PC-3 (cell line): ENCODE data around the gene LNPEP. TPM values are rescaled to one million over a fixed set of nuclear protein-coding genes. Genes with fewer than 3 reads are reported as not detected.

Experiments
- ATAC-seq: fragments of 200-7000 bp; cut with Tn5 transposase; 2 replicates; pipeline ENCODE4 v1.9.1; 2020; ENCODE audit warnings: mild to moderate bottlenecking, moderate library complexity
- BruUV-seq: library from RNA; stranded (reverse); fragments of 400-500 nt; replicated peaks from 2 replicates; lab custom pipeline; 2021; lab: Mats Ljungman, UMichigan
- CTCF ChIA-PET: fragments of 300-600 bp; sonication (Branson Sonifier 250); formaldehyde crosslinking; loops from one replicate; lab custom pipeline; 2022; ENCODE audit warnings: antibody characterized with exemption; lab: Charles Lee
- POLR2A ChIA-PET: fragments of 300-600 bp; sonication (Branson Sonifier 250); formaldehyde crosslinking; loops from one replicate; lab custom pipeline; 2022; ENCODE audit warnings: antibody characterized with exemption; ENCODE audit not compliant: unreplicated experiment; lab: Charles Lee
- DNase-seq: peaks from one replicate; pipeline ENCODE4 v3.0.0-alpha.2; 2015
- H2AFZ ChIP-seq: fragments of 300-600 bp; sonication (generic); 2 replicates; pipeline ENCODE4 v1.6.0; 2016; ENCODE audit warnings: antibody characterized with exemption, low read length
- H3F3A ChIP-seq: fragments of 300-600 bp; sonication (generic); one replicate; pipeline ENCODE4 v1.6.0; 2017; ENCODE audit warnings: antibody characterized with exemption, low read length, control low read depth, mild to moderate bottlenecking; ENCODE audit not compliant: unreplicated experiment
- H3K27ac ChIP-seq: fragments of 300-600 bp; sonication (generic); 2 replicates; pipeline ENCODE4 v1.5.1; 2016; ENCODE audit warnings: mild to moderate bottlenecking, low read length
- H3K27me3 ChIP-seq: fragments of 300-600 bp; sonication (generic); 2 replicates; pipeline ENCODE4 v1.6.1; 2016; ENCODE audit warnings: low read length, mixed read lengths
- H3K36me3 ChIP-seq: fragments of 300-600 bp; sonication (generic); 2 replicates; pipeline ENCODE4 v1.6.1; 2016; ENCODE audit warnings: low read depth, mixed run types, low read length, mixed read lengths
- H3K4me1 ChIP-seq: fragments of 300-600 bp; sonication (generic); 2 replicates; pipeline ENCODE4 v1.5.1; 2016; ENCODE audit warnings: low read length; ENCODE audit not compliant: insufficient read depth
- H3K4me2 ChIP-seq: fragments of 300-600 bp; sonication (generic); 2 replicates; pipeline ENCODE4 v1.6.0; 2016; ENCODE audit warnings: low read length
- H3K4me3 ChIP-seq: fragments of 300-600 bp; sonication (generic); 2 replicates; pipeline ENCODE4 v1.5.1; 2016; ENCODE audit warnings: mild to moderate bottlenecking, low read length, mixed read lengths
- H3K79me2 ChIP-seq: fragments of 300-600 bp; sonication (generic); 2 replicates; pipeline ENCODE4 v1.6.1; 2017; ENCODE audit warnings: low read length, mixed read lengths
- H3K9ac ChIP-seq: fragments of 300-600 bp; sonication (generic); 2 replicates; pipeline ENCODE4 v1.6.0; 2016; ENCODE audit warnings: mild to moderate bottlenecking, low read length
- H3K9me2 ChIP-seq: fragments of 300-600 bp; sonication (generic); replicated peaks from 2 replicates; pipeline ENCODE4 v1.6.1; 2016; ENCODE audit warnings: mixed run types, low read length, mixed read lengths
- H3K9me3 ChIP-seq: fragments of 300-600 bp; sonication (generic); 2 replicates; pipeline ENCODE4 v1.6.1; 2016; ENCODE audit warnings: low read length, mixed read lengths
- H4K20me1 ChIP-seq: fragments of 300-600 bp; sonication (generic); 2 replicates; pipeline ENCODE4 v1.6.1; 2016; ENCODE audit warnings: low read length, mixed read lengths
- CTCF ChIP-seq: fragments of 300-600 bp; sonication (generic); conservative IDR thresholded peaks from 2 replicates; pipeline ENCODE4 v1.5.1; 2017; ENCODE audit warnings: antibody characterized with exemption, low read depth, mild to moderate bottlenecking, low read length
- EZH2 ChIP-seq: fragments of 300-600 bp; sonication (generic); IDR thresholded peaks from one replicate; pipeline ENCODE4 v1.6.1; 2017; ENCODE audit warnings: antibody characterized with exemption, mild to moderate bottlenecking, low read length; ENCODE audit not compliant: unreplicated experiment
- EZH2phosphoT487 ChIP-seq: fragments of 300-600 bp; sonication (generic); IDR thresholded peaks from 2 replicates; pipeline ENCODE4 v1.6.1; 2018; ENCODE audit warnings: mild to moderate bottlenecking, antibody characterized with exemption, low read length, borderline replicate concordance
- intact Hi-C: fragments of 100-400 bp; cut with micrococcal nuclease; formaldehyde crosslinking; loops from 2 replicates; pipeline ENCODE4 v1.9.0; 2023
- total RNA-seq: library from RNA; depleted of rRNA; stranded (reverse); fragments of >200 nt; gene quantifications from 2 replicates; pipeline ENCODE4 v1.2.3, GENCODE V29; 2014

The LNPEP gene
- total RNA-seq, 1 experiment from 2014 or later: 11.1 TPM

GRCh38 chr5:97041239-97041638, 105.4 kb downstream of the LNPEP start:
- Histone ChIP-seq H4K20me1 (no peaks in the 10 kb centered on the region), H2AFZ (no peak overlapping the region), H3K9me2 (no peaks in the 10 kb centered on the region), H3K4me2 (no peak overlapping the region), H3K27me3 (no peaks in the 10 kb centered on the region), H3K4me1 (no peaks in the 10 kb centered on the region), H3K4me3 (no peak overlapping the region), H3K79me2 (no peaks in the 10 kb centered on the region), H3K36me3 (no peaks in the 10 kb centered on the region), H3K9me3 (no peaks in the 10 kb centered on the region), H3F3A (no peaks in the 10 kb centered on the region), H3K9ac (no peak overlapping the region), H3K27ac (no peak overlapping the region)
- ChIA-PET CTCF (interaction anchor here (0.7 kb wide), 1 partner anchor 83 kb away, joined by 7 read pairs; no protein-coding TSS in a partner anchor), POLR2A (no interaction called here)
- DNase-seq (no peak), ATAC-seq (no peak)
- TF ChIP-seq EZH2phosphoT487 (no peak), EZH2 (no peak), CTCF (no peak)
- intact Hi-C loops: loop anchor here (5.0 to 10.0 kb wide), 2 partner anchors 101 to 286 kb away; partner anchors contain the start of gene LIX1
- no TSS peak for BruUV-seq

- Histone ChIP-seq H3K9ac (no peak overlapping the region), H2AFZ (no peak overlapping the region), H3F3A (no peaks in the 10 kb centered on the region), H3K4me1 (no peaks in the 10 kb centered on the region), H3K4me3 (no peak overlapping the region), H3K36me3 (no peaks in the 10 kb centered on the region), H4K20me1 (no peaks in the 10 kb centered on the region), H3K9me3 (no peaks in the 10 kb centered on the region), H3K79me2 (no peaks in the 10 kb centered on the region), H3K4me2 (no peak overlapping the region), H3K9me2 (no peaks in the 10 kb centered on the region), H3K27ac (no peak overlapping the region), H3K27me3 (no peaks in the 10 kb centered on the region)
- POLR2A ChIA-PET: no interaction called here
- no peak for ATAC-seq
- no peak for DNase-seq
- TF ChIP-seq CTCF: no peak
- TF ChIP-seq EZH2: no peak
- TF ChIP-seq EZH2phosphoT487: no peak
- CTCF ChIA-PET: no interaction called here
- no TSS peak for BruUV-seq
- intact Hi-C loops: loop anchor here (5.0 to 10.0 kb wide), 2 partner anchors 99 to 288 kb away; partner anchors contain the start of gene LIX1
Measured at GRCh38 chr5:97042996-97043395, 107.1 kb downstream of the LNPEP start.

GRCh38 chr5:97043511-97043910, 107.6 kb downstream of the LNPEP start:
- Histone ChIP-seq H3K9ac (no peak overlapping the region), H3K36me3 (no peaks in the 10 kb centered on the region), H4K20me1 (no peaks in the 10 kb centered on the region), H3K9me3 (no peaks in the 10 kb centered on the region), H3K79me2 (no peaks in the 10 kb centered on the region), H3F3A (no peaks in the 10 kb centered on the region), H3K4me3 (no peak overlapping the region), H3K4me1 (no peaks in the 10 kb centered on the region), H2AFZ (no peak overlapping the region), H3K9me2 (no peaks in the 10 kb centered on the region), H3K27me3 (no peaks in the 10 kb centered on the region), H3K27ac (no peak overlapping the region), H3K4me2 (no peak overlapping the region)
- POLR2A ChIA-PET: no interaction called here
- CTCF ChIA-PET: interaction anchor here (1.0 kb wide), 1 partner anchor 99 kb away, joined by 5 read pairs; the partner anchor contains the start of gene LIX1
- no peak for TF ChIP-seq EZH2phosphoT487
- DNase-seq (no peak), ATAC-seq (no peak)
- BruUV-seq: no TSS peak
- intact Hi-C loops: loop anchor here (5.0 to 10.0 kb wide), 2 partner anchors 99 to 289 kb away; partner anchors contain the start of gene LIX1
